OCI-LY7 (cell line): Measurements from ENCODE around the gene CYTIP.

Experiments
- CTCF ChIP-seq: fragments of 200-600 bp; sonication (generic); conservative IDR thresholded peaks from 2 replicates; pipeline ENCODE4 v1.5.1; 2014; ENCODE audit warnings: mild to moderate bottlenecking, antibody characterized with exemption, low read length, moderate library complexity, mixed read lengths
- EZH2phosphoT487 ChIP-seq: fragments of 200-600 bp; sonication (generic); IDR thresholded peaks from 2 replicates; pipeline ENCODE4 v1.6.1; 2018; ENCODE audit warnings: low read depth, borderline replicate concordance, mild to moderate bottlenecking, mixed run types, antibody characterized with exemption, low read length, moderate library complexity, mixed read lengths

GRCh38 chr2:157486596-157487270 lies 42.8 kb upstream of the CYTIP start:
- TF ChIP-seq CTCF = no peak
- TF ChIP-seq EZH2phosphoT487 = no peak
